ENCODE results near the gene RAB1B. TPM values are rescaled to one million over a fixed set of nuclear protein-coding genes. Genes with fewer than 3 reads are reported as not detected.
"Not testable (repeated sequence)": the region's sequence is repeated elsewhere in the genome, so short reads cannot be mapped to it uniquely, and the experiment has no call there.

Gene RAB1B
- total RNA-seq, 1 experiment from 2014 or later = 55.4 TPM

DNA sequence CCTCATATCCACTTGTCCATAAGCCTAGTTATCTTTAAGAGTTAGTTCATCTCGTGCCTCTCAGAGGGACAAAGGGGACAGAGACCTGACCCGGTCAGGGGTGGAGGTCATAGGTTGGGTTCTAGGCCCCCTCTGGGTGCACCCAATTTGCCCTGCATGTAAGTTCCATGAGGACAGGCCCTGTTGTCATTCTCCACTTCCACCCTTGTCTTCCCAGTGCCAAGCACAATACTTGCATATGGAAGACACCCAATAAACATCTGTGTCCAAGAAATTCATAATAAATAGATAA, 21.8 kb downstream of the RAB1B start:
- in situ Hi-C loops (cut with HindIII; ENCODE audit: low pct_unique_long_range_greater_than_20kb, low sequenced_read_pairs) = no loop called here

GRCh38 chr11:66291303-66291705, 22.9 kb downstream of the RAB1B start:
- DNase-seq (ENCODE audit: low read depth) = no peak
- in situ Hi-C loops (cut with HindIII; ENCODE audit: low pct_unique_long_range_greater_than_20kb, low sequenced_read_pairs) = no loop called here

More for the DNA sequence above, 21.8 kb downstream of the RAB1B start:
- DNase-seq (ENCODE audit: low read depth) = no peak

DNA sequence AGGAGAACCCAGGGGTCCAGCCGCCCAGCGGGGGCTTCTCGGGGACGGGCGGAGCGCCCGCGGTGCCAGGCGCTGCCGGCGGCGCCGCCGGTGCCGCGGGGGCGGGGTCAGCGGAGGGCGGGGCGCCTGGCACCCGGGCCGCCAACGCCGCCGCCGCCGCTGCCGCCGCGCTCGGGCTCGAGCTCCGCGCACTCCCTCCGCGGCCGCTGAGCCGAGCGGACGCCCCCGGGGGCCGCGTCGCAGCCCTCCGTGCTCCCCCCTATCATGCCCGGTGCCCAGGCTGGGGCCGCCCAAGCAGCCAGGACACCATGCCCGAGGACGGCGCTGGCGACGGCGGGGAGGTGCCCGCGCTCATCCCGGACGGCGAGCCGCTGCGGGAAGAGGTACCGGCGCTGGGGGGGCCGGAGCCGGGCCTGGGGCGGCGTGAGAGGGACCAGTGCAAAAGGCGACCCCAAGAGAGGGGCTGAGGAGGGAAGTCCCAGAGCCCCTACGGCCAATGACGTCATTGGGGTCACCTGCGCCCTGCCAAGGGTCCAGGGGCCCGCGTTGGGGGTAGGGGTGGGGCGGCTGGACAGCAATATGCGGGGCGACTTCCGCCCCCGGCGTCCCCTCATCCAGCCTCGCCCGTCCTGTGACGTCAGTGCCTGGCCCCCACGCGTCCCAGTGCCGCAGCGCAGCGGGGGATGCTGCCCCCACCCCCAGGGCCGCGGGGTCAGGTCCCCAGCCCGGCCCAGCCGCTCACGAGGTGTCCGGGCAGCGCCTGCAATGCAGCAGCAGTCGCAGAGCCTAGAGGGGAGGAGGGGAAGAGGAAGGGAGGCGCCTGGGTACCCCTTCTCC, 23.5 kb downstream of the RAB1B start, which contains the start of gene TMEM151A:
TSS of gene TMEM151A (plus strand) at position 189 of the 837 bp plus-strand sequence. CDS start at position 309, 120 bp downstream.
- in situ Hi-C loops (cut with HindIII; ENCODE audit: low pct_unique_long_range_greater_than_20kb, low sequenced_read_pairs) = no loop called here
- no peak for DNase-seq (ENCODE audit: low read depth)

- in situ Hi-C loops (cut with HindIII; ENCODE audit: low pct_unique_long_range_greater_than_20kb, low sequenced_read_pairs) = no loop called here
- DNase-seq (ENCODE audit: low read depth) = no peak
Observed at GRCh38 chr11:66292543-66293332, 24.3 kb downstream of the RAB1B start.

GRCh38 chr11:66293352-66293751, 24.9 kb downstream of the RAB1B start:
- in situ Hi-C loops (cut with HindIII; ENCODE audit: low pct_unique_long_range_greater_than_20kb, low sequenced_read_pairs) = no loop called here
- DNase-seq (ENCODE audit: low read depth) = no peak

GRCh38 chr11:66293777-66294625, 25.6 kb downstream of the RAB1B start:
- DNase-seq (ENCODE audit: low read depth) = no peak
- in situ Hi-C loops (cut with HindIII; ENCODE audit: low pct_unique_long_range_greater_than_20kb, low sequenced_read_pairs) = no loop called here

- in situ Hi-C loops (cut with HindIII; ENCODE audit: low pct_unique_long_range_greater_than_20kb, low sequenced_read_pairs) = no loop called here
Observed at GRCh38 chr11:66294626-66295620, 26.5 kb downstream of the RAB1B start.

GRCh38 chr11:66297610-66298009, 29.2 kb downstream of the RAB1B start:
- in situ Hi-C loops (cut with HindIII; ENCODE audit: low pct_unique_long_range_greater_than_20kb, low sequenced_read_pairs) = no loop called here
- DNase-seq (ENCODE audit: low read depth) = no peak

More at GRCh38 chr11:66294626-66295620, 26.5 kb downstream of the RAB1B start:
- DNase-seq (ENCODE audit: low read depth) = no peak

- in situ Hi-C loops (cut with HindIII; ENCODE audit: low pct_unique_long_range_greater_than_20kb, low sequenced_read_pairs) = no loop called here
- no peak for DNase-seq (ENCODE audit: low read depth)
Observed at GRCh38 chr11:66299186-66299585, 30.7 kb downstream of the RAB1B start.

- no peak for DNase-seq (ENCODE audit: low read depth)
- in situ Hi-C loops (cut with HindIII; ENCODE audit: low pct_unique_long_range_greater_than_20kb, low sequenced_read_pairs) = no loop called here
Observed at GRCh38 chr11:66302656-66303055, 34.2 kb downstream of the RAB1B start.

DNA sequence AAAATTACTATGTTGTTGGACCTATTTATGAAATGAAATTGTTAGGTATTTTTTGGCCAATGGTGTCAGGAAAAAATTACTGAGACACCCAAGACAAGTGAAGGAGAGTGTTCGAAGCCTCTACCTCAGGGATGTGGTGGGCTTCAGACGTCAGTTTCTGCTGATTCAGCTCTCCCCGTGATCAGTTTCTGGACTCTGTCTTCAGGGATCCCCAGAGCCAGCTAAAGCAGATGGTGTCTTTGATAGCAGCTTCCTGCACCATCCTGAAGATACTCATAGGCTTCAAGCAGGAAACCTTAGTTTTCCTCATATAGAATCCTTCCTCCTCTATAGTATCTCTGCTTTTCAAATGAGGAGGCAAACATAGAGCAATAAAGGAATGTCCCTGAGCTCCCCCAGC, 41.0 kb downstream of the RAB1B start:
- in situ Hi-C loops (cut with HindIII; ENCODE audit: low pct_unique_long_range_greater_than_20kb, low sequenced_read_pairs) = no loop called here

DNA sequence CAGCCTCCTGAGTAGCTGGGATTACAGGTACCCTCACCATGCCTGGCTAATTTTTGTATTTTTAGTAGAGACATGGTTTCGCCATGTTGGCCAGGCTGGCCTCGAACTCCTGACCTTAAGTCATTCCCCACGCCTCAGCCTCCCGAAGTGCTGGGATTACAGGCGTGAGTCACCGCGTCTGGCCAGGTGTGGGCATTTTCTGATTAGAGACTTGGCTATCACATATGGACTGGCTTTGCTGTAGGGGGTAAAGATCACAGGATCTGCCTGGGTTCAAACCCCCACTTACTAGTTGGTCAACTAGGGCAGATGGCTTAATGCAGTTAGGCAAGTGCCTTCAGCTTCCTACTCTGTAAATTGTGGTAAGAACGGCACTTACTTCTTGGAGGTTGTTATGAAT, 41.9 kb downstream of the RAB1B start:
- in situ Hi-C loops (cut with HindIII; ENCODE audit: low pct_unique_long_range_greater_than_20kb, low sequenced_read_pairs) = no loop called here
- DNase-seq (ENCODE audit: low read depth) = no peak

More for the DNA sequence above, 41.0 kb downstream of the RAB1B start:
- DNase-seq (ENCODE audit: low read depth) = no peak

DNA sequence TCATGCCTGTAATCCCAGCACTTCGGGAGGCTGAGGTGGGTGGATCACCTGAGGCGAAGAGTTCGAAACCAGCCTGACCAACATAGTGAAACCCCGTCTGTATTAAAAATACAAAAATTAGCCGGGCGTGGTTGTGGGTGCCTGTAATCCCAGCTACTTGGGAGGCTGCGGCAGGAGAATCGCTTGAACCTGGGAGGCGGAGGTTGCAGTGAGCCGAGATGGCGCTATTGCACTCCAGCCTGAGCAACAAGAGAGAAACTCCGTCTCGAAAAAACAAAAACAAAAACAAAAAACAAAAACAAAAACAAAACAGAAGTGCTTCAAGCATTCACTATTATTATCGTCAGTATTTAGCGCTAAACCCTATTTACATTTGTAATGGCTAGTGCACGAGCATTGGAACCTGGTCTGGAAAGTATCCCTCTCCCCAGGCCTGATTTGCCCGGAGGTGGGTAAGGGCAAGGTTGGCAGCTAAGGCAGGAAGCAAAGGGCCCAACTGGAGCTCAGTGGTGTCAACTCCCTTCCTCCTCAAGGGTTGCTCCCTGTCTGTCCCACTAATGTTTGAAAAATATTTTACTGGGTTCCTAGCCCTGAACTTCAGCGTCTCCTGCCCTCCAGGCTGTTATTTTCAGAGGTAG, 42.5 kb downstream of the RAB1B start:
- DNase-seq (ENCODE audit: low read depth); in situ Hi-C loops (cut with HindIII; ENCODE audit: low pct_unique_long_range_greater_than_20kb, low sequenced_read_pairs): not testable (repeated sequence)

GRCh38 chr11:66311470-66311964, 43.1 kb downstream of the RAB1B start:
- in situ Hi-C loops (cut with HindIII; ENCODE audit: low pct_unique_long_range_greater_than_20kb, low sequenced_read_pairs) = no loop called here
- DNase-seq (ENCODE audit: low read depth) = no peak

DNA sequence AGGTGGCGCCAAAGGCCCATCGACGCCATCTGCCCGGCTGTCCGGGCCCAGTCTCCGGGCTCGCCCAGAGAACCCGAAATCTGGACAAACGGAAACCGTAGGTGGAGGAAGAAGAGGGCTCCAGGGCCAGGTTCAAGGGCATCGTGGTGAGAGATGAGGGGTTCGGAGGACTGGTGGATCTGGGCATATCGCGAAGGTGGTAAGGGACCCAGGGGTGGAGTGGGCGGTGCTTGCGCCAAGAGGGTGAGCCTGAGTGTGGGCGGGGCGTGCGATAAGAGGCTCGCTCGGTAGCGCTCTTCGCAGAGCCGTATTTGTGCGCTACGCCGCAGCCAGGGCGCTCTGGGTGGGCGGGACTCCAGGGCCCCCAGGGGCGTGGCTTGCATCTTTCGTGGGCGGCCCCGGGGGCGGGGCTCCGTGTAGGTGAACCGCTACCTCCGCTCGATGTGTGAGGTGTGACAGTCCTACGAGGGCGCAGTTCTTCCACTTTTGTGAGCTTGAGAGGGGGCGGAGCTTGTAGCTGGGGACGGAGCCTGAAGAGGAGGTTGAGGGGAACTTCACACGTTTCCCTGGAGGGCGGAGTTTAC, 43.6 kb downstream of the RAB1B start:
- in situ Hi-C loops (cut with HindIII; ENCODE audit: low pct_unique_long_range_greater_than_20kb, low sequenced_read_pairs) = no loop called here
- DNase-seq (ENCODE audit: low read depth) = peak; percentile 95

DNA sequence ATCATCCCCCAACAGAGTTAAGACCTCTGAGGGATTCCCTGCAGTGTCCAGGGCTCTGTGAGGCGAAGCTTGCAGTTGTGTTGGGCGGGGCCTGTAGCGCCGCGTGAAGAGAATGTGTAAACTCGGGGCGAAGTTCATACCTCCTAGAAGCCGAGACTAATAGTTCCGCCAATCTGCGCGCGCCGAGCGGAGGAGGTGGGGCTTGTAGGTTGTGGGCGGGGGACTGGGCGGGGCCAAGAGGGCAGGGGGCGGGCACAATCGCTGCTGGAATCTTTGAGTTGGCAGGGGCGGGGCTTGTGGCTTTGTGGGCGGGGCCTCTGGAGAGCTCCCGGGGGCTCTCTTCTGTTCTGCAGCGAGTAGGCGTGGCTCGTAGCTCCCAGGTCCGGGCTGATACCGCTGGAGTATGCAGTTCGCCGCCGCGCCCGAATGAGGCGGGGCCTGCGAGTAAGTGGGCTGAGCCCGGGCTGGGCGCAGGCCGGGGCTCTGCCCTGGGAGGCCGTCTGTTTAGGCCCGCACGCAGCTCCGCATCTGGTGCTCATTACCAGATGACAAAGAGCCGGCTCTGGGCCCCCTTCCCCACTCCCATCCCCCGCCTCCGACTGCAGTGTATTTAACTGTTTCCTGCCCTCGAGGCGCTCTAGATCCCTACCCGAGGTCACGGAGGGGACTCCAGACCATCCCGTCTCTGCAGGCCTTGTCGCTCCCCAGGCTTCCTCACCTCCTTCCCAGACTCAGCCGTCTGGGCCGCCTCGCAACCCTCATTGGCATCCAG, 44.3 kb downstream of the RAB1B start:
- DNase-seq (ENCODE audit: low read depth) = peak; percentile 86
- in situ Hi-C loops (cut with HindIII; ENCODE audit: low pct_unique_long_range_greater_than_20kb, low sequenced_read_pairs) = no loop called here
